Right lobe of liver (tissue), 6 donors: ENCODE results near the gene CCDC9B. TPM values are rescaled to one million over a fixed set of nuclear protein-coding genes. Genes with fewer than 3 reads are reported as not detected.
A peak's percentile ranks its signal among the peaks of the same experiment; 100 is the strongest.

Experiments used
- ATAC-seq, 4 donors: fragments of 200-7000 bp; cut with Tn5 transposase; one replicate each; pipeline ENCODE4 v1.9.1; 2020; ENCODE audit warnings: mild to moderate bottlenecking in 4 of 4, moderate library complexity in 4 of 4
- DNase-seq, 3 donors: peaks; one replicate each; pipeline ENCODE4 v3.0.0-alpha.2; 2020
- H3K27ac ChIP-seq, 3 donors: fragments of 200-600 bp; one replicate each; pipeline ENCODE4 v1.8.0; 2022
- H3K27me3 ChIP-seq, 2 donors: fragments of 200-600 bp; one replicate each; pipeline ENCODE4 v1.8.0; 2022
- H3K36me3 ChIP-seq, 4 donors: fragments of 200-600 bp; sonication (generic) in 1 of 4; one replicate each; pipeline versions ENCODE4 v1.5.1 to v1.8.0; 2017 to 2022; ENCODE audit warnings: control low read depth in 1 of 4
- H3K4me1 ChIP-seq, 4 donors: fragments of 200-600 bp; sonication (generic) in 1 of 4; one replicate each; pipeline versions ENCODE4 v1.5.1 to v1.8.0; 2017 to 2022; ENCODE audit warnings: control low read depth in 1 of 4
- H3K4me3 ChIP-seq, 3 donors: fragments of 200-600 bp; one replicate each; pipeline ENCODE4 v1.8.0; 2022
- H3K9me3 ChIP-seq, 4 donors: fragments of 200-600 bp; sonication (generic) in 1 of 4; one replicate each; pipeline versions ENCODE4 v1.5.1 to v1.8.0; 2017 to 2022; ENCODE audit warnings: control low read depth in 1 of 4
- CTCF ChIP-seq, 4 donors: fragments of 200-600 bp in 3 of 4; fragments of 450-650 bp in 1 of 4; IDR thresholded peaks; one replicate each; pipeline versions ENCODE4 v1.5.1 to v1.8.0; 2016 to 2022; ENCODE audit warnings: antibody characterized with exemption in 4 of 4, mild to moderate bottlenecking in 2 of 4
- POLR2A ChIP-seq: fragments of 450-650 bp; IDR thresholded peaks from one replicate; pipeline ENCODE4 v1.6.1; 2017; ENCODE audit warnings: antibody characterized with exemption, mild to moderate bottlenecking
- WGBS: methylation state at CpG from one replicate; pipeline ENCODE4 v1.1.6; 2018; ENCODE audit warnings: low coverage, low lambda C conversion rate; ENCODE audit not compliant: insufficient coverage; ENCODE audit errors: missing lambda C conversion rate; 5-methylcytosine and 5-hydroxymethylcytosine counted together
- intact Hi-C, 2 donors: fragments of 100-400 bp; cut with DNase I; formaldehyde crosslinking; loops; one replicate each; pipeline versions ENCODE4 v1.11.2 to v1.14.1; 2022
- total RNA-seq, 6 experiments: library from RNA; depleted of rRNA in 2 of 6; stranded (reverse); fragments of >200 nt in 2 of 6; fragmentation: NEBNext Ultra II Directional in 3 of 6; extraction: Animal tissue kit (Norgen Biotek cat#: 25700) in 3 of 6; gene quantifications; one replicate each; pipeline versions ENCODE4 v1.1.0 to v1.2.4, GENCODE V29; 2016 to 2023
- donor health status: DM: no; HTN: yes; CAD: no.
- donor health status: DM: no; HTN: no; CAD: no.
- donor health status: DM: no; HTN: no; CAD: no.
- donor health status: DM: no; HTN: yes; CAD: no.
- donor health status: DM: no; HTN: yes; CAD: no.

The CCDC9B gene
- total RNA-seq, 6 experiments from 2014 or later: 4.2 to 11.9 (median 4.7) TPM

DNA sequence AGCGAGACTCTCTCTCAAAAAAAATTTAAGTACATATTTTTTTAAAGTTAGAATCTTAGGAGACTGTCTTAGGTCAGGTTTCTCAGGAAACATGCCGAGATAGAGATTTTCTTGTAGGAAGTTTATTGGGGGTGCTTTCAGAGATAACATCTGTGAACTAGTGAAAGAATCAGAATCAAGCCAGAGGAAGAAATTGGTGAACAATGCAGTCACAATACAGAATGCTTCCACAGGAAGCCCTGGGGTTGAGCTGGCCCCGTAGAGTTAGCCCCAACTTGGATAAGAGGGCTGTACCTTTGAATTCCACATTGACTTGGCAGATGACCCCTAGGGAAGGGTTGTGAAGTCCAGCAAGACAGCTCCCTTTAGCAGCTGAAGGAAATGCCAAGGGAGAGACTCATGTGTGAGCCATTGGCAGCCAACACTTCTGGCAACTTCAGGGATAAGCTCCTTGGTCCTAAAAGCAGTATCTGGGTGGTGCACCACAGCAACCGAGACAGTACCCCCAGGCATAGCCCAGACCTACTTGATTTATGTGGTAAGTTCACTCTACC lies 25.9 kb downstream of the CCDC9B start:
- intact Hi-C loops: no loop called here
- no peak for TF ChIP-seq CTCF (IDR thresholded peaks at IDR 0.05)

GRCh38 chr15:40313531-40314398 lies 27.0 kb downstream of the CCDC9B start:
- 32% methylated on average over 9 of the region's 10 CpGs for WGBS
- Histone ChIP-seq H3K27me3 (no peaks in the 10 kb centered on the region), H3K9me3 (no peaks in the 10 kb centered on the region), H3K36me3 (no peaks in the 10 kb centered on the region), H3K4me3 (no peak overlapping the region), H3K4me1 (no peaks in the 10 kb centered on the region), H3K27ac (no peak overlapping the region)
- ATAC-seq (peak; percentile 35 to 49 (median 40)), DNase-seq (peak in 2 of 3 donors; percentile 50 to 61)
- intact Hi-C loops: no loop called here
- TF ChIP-seq CTCF (IDR thresholded peaks at IDR 0.05) (no peak), POLR2A (no peak)

More for the DNA sequence above, 25.9 kb downstream of the CCDC9B start:
- ATAC-seq (no peak), DNase-seq (no peak)
- Histone ChIP-seq H3K4me1 (no peaks in the 10 kb centered on the region), H3K27me3 (no peaks in the 10 kb centered on the region), H3K36me3 (no peaks in the 10 kb centered on the region), H3K9me3 (no peaks in the 10 kb centered on the region), H3K27ac (no peak overlapping the region), H3K4me3 (no peak overlapping the region)
- WGBS: 49% methylated on average over 4 of the region's 4 CpGs

- H3K9me3 ChIP-seq: no peaks in the 10 kb centered on the region
- H3K27ac ChIP-seq: no peak overlapping the region
- ATAC-seq (no peak), DNase-seq (no peak)
- H3K4me1 ChIP-seq: no peaks in the 10 kb centered on the region
- WGBS: 100% methylated on average over 2 of the region's 10 CpGs
- intact Hi-C loops: no loop called here
- no peaks in the 10 kb centered on the region for H3K27me3 ChIP-seq
- TF ChIP-seq CTCF (IDR thresholded peaks at IDR 0.05) (no peak), POLR2A (no peak)
- no peak overlapping the region for H3K4me3 ChIP-seq
- H3K36me3 ChIP-seq: no peaks in the 10 kb centered on the region
These were observed 28.2 kb downstream of the CCDC9B start for GRCh38 chr15:40312370-40313158.

DNA sequence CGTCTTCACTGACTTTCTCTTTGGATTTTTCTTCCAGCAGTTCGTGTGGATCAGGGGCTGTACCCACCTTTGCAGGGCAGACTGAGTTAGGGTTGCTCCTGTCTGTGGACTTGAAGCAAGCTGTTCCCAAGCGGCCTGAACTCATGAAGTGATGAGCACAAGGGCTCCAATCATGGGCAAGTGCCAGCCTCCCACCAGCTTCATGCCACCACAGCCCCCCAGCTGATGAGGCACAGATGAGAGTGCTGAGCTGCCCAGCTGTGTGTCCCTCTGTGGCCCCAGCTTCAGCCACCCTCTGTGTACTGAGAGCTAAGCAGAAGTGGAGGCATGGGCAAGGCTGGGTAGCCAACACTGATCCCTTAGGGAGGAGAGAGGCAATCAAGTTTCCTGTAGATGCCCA lies 29.7 kb downstream of the CCDC9B start:
- intact Hi-C loops: no loop called here
- TF ChIP-seq POLR2A (no peak), CTCF (IDR thresholded peaks at IDR 0.05) (no peak)
- Histone ChIP-seq H3K27me3 (no peaks in the 10 kb centered on the region), H3K36me3 (no peaks in the 10 kb centered on the region), H3K4me3 (no peak overlapping the region), H3K9me3 (no peaks in the 10 kb centered on the region), H3K4me1 (no peaks in the 10 kb centered on the region), H3K27ac (no peak overlapping the region)
- DNase-seq: peak in 1 of 3 donors; percentile 30
- no peak for ATAC-seq
- WGBS: 20% methylated on average over 2 of the region's 3 CpGs
